ENCODE results near the gene ARHGAP15.

The ARHGAP15 gene

GRCh38 chr2:143481237-143481623 lies 352.0 kb downstream of the ARHGAP15 start:
- DNase-seq (ENCODE audit: low read depth) = no peak
- TF ChIP-seq CTCF (IDR thresholded peaks at IDR 0.05; ENCODE audit: insufficient read depth, low read depth, low read length, missing control alignments) = no peak
- H3K4me3 ChIP-seq (ENCODE audit: low read depth, low read length) = no peak overlapping the region

GRCh38 chr2:143481733-143482132 lies 352.5 kb downstream of the ARHGAP15 start:
- TF ChIP-seq CTCF (IDR thresholded peaks at IDR 0.05; ENCODE audit: insufficient read depth, low read depth, low read length, missing control alignments) = no peak
- DNase-seq (ENCODE audit: low read depth) = no peak
- no peak overlapping the region for H3K4me3 ChIP-seq (ENCODE audit: low read depth, low read length)

DNA sequence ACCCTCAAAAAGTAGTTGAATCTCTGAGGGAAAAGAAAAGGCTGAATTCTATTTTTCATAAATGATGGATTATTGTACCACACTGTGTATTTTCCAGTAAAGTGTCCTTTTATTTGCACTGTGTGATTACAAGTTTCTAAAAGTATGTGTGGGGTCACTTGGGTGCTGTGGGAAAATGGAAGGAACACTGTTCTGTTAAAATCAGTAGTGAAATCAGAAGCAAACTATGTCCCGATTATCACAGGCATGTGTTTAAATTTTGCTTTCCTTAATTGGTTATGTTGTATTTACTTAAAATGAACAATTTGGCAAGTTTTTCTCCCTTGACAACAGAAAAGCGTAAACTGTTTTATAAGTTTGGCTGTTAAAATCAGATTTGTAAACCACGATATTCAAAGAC lies 353.1 kb downstream of the ARHGAP15 start:
- no peak for DNase-seq (ENCODE audit: low read depth)
- no peak overlapping the region for H3K4me3 ChIP-seq (ENCODE audit: low read depth, low read length)
- TF ChIP-seq CTCF (IDR thresholded peaks at IDR 0.05; ENCODE audit: insufficient read depth, low read depth, low read length, missing control alignments) = no peak

GRCh38 chr2:143482771-143483170 lies 353.6 kb downstream of the ARHGAP15 start:
- DNase-seq (ENCODE audit: low read depth) = no peak
- no peak for TF ChIP-seq CTCF (IDR thresholded peaks at IDR 0.05; ENCODE audit: insufficient read depth, low read depth, low read length, missing control alignments)
- no peak overlapping the region for H3K4me3 ChIP-seq (ENCODE audit: low read depth, low read length)

GRCh38 chr2:143486976-143487375 lies 357.8 kb downstream of the ARHGAP15 start:
- no peak for DNase-seq (ENCODE audit: low read depth)
- no peak overlapping the region for H3K4me3 ChIP-seq (ENCODE audit: low read depth, low read length)
- TF ChIP-seq CTCF (IDR thresholded peaks at IDR 0.05; ENCODE audit: insufficient read depth, low read depth, low read length, missing control alignments) = no peak

DNA sequence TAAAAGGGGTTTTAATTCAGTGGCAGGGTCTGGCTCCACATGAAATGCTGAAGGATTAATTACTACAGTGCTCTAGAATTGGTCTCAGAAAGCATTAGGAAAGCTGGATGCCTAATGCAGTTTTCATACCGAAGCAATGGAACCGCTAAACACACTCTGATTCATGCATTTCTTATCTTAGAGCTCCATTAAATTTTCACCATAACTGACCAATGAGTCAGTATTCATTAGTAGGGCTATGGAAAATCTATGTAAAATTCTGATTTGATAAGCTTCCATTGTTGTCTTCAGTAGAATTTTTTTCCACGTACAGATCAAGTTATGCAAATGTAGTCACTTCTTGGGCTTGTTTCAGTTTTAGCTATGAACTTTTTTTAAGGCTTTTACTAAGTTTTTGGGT lies 359.9 kb downstream of the ARHGAP15 start:
- H3K4me3 ChIP-seq (ENCODE audit: low read depth, low read length) = no peak overlapping the region
- DNase-seq (ENCODE audit: low read depth) = no peak
- no peak for TF ChIP-seq CTCF (IDR thresholded peaks at IDR 0.05; ENCODE audit: insufficient read depth, low read depth, low read length, missing control alignments)

DNA sequence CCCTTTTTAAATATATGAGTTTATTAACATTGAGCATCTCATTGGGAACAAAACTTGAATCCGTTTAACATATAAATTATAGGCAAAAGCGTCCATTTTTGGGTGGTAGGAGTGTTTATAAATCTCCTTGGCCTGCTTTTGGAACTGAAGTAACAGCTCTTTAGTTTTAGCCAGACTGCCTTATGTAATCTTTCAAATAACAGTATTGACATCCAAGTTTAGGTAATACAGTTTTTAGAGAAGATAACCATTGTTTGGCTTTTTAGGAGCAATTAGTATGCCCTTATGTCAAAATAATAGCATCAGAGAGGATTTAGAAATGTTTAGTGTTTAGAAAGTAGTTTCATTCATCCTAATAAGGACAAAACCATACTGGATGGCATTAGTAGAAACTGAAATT lies 361.9 kb downstream of the ARHGAP15 start:
- no peak for DNase-seq (ENCODE audit: low read depth)
- no peak for TF ChIP-seq CTCF (IDR thresholded peaks at IDR 0.05; ENCODE audit: insufficient read depth, low read depth, low read length, missing control alignments)
- H3K4me3 ChIP-seq (ENCODE audit: low read depth, low read length) = no peak overlapping the region
